ENCODE measurements around the gene C8A. TPM values are rescaled to one million over a fixed set of nuclear protein-coding genes. Genes with fewer than 3 reads are reported as not detected.

The C8A gene
- total RNA-seq, 1 experiment from 2014 or later: not detected

DNA sequence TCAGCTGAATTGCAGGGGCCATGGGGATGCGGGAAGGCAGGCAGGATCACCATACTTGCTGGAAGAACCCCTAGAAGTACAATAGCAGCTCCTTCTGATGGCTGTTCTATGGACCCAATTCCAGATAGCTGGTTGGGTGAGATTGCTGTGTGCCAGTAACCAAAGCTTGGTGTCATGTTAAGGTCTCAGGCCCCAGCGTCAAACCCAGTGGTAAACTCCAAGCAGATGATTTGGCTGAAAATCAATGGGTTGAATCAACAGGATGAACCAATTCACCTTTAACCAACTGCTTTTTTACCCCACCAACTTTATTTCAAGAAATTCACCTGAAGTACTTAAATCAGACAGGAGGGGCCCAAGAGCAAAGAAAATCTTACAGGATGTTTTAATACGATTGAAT lies 73.4 kb downstream of the C8A start:
- H3K27me3 ChIP-seq: no peaks in the 10 kb centered on the region

DNA sequence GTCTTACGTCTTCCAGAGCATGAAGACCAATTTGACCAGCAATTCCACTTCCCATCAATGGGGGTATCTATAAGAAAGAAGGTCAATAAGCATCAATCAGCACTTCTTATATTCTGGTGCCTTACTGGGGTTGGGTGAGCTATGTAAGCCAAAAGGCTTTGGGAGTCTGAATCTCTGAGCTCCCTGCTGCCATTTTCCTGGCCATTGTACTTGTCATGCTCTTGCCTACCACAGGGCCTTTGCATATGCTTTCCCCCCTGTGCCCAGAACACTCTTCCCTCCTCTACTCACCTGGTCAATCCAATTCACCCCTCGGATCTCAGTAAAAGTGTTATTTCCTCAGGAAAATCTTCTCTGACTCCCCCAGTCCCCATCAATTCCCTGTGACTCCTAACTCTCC lies 74.9 kb downstream of the C8A start:
- H3K27me3 ChIP-seq: no peaks in the 10 kb centered on the region
- H3K36me3 ChIP-seq: no peaks in the 10 kb centered on the region
- no peaks in the 10 kb centered on the region for H3K9me3 ChIP-seq
- H3K4me3 ChIP-seq: no peak overlapping the region
- no peak for DNase-seq

More for the DNA sequence above, 73.4 kb downstream of the C8A start:
- Histone ChIP-seq H3K9me3 (no peaks in the 10 kb centered on the region), H3K36me3 (no peaks in the 10 kb centered on the region), H3K4me3 (no peak overlapping the region)
- no peak for DNase-seq

DNA sequence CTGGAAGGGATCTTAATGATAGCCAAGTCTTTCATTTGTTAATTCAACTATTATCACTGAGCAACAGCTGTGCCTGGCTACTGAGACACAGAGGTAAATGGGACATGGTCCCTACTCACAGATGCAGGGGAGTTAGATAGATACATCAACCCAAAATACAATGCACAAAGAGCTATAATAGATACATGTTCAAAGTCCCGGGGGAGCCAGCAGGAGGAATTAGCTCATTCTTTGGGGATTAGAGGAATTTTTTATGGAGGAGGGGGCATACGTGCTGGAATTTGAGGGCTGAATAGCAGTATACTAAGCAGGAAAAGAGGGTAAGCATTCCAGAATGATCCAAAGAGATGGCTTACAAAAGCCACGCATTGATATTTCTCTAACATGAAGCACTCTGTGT lies 76.6 kb downstream of the C8A start:
- no peak for DNase-seq
- Histone ChIP-seq H3K4me3 (no peak overlapping the region), H3K9me3 (no peaks in the 10 kb centered on the region), H3K27me3 (no peaks in the 10 kb centered on the region; the same call in 1 of the 2 replicates), H3K36me3 (no peaks in the 10 kb centered on the region)

DNA sequence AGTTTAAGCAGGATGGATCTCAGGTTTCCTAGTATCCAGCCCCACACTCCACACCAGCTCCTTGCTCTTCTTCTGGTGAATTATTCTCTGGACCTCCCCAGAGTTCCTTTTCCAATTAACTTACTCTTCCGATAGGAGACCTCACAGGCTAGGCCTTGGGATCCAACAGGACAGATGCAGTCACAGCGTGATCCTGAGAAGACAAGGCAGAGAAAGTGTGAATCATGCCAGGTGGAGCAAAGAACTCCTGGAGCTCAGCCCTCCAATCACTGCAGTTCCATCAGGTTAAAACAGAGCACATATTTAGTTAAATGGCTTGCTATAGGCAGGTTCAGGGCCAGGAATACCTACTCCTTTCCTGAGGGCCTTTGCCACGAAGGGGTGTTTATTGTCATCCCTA lies 77.1 kb downstream of the C8A start:
- Histone ChIP-seq H3K36me3 (no peaks in the 10 kb centered on the region), H3K27me3 (no peaks in the 10 kb centered on the region; the same call in 1 of the 2 replicates), H3K9me3 (no peaks in the 10 kb centered on the region), H3K4me3 (no peak overlapping the region)
- DNase-seq: no peak

DNA sequence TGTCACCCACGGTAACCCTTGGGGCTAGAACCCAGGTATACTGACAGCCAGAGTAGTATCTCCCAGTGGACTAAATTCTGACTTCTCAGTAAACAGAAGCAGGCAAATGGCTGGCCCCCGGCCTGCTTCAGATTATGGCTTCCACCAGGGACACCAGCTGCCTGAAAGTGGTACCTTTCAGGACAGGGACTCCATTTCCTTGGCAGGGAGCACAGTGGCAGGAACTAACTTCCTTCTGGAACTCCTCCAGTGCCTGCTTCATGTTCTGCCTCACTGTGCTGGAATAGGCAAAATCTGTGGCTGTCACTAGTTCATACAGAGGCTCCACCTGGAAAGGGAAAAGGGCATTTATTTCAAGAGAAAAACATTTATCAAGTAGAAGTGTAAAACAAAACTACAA lies 78.6 kb downstream of the C8A start:
- Histone ChIP-seq H3K4me3 (no peak overlapping the region), H3K27me3 (no peaks in the 10 kb centered on the region; the same call in 1 of the 2 replicates)
- DNase-seq: no peak

DNA sequence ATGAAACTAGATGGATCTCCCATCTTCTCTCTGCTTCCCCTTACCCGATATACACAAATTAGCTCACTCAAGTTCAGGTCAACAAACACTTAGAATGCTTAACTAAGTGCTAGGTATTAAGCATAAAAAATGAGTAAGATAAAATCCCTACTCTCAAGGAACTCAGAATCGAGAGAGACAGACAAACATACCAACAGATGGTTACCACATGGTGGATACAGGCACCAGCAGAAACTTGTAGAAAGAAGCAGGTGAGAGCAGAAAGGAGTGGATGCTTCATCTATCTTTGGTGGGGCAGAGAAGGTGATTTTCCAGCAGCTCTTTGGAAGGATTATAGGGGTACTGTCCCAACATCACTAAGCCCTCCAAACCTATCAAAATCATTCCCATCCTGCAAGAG lies 79.0 kb downstream of the C8A start:
- no peak for DNase-seq
- Histone ChIP-seq H3K27me3 (no peaks in the 10 kb centered on the region; the same call in 1 of the 2 replicates), H3K9me3 (no peaks in the 10 kb centered on the region), H3K36me3 (no peaks in the 10 kb centered on the region), H3K4me3 (no peak overlapping the region)

More for the DNA sequence above, 78.6 kb downstream of the C8A start:
- no peaks in the 10 kb centered on the region for H3K36me3 ChIP-seq
- no peaks in the 10 kb centered on the region for H3K9me3 ChIP-seq

DNA sequence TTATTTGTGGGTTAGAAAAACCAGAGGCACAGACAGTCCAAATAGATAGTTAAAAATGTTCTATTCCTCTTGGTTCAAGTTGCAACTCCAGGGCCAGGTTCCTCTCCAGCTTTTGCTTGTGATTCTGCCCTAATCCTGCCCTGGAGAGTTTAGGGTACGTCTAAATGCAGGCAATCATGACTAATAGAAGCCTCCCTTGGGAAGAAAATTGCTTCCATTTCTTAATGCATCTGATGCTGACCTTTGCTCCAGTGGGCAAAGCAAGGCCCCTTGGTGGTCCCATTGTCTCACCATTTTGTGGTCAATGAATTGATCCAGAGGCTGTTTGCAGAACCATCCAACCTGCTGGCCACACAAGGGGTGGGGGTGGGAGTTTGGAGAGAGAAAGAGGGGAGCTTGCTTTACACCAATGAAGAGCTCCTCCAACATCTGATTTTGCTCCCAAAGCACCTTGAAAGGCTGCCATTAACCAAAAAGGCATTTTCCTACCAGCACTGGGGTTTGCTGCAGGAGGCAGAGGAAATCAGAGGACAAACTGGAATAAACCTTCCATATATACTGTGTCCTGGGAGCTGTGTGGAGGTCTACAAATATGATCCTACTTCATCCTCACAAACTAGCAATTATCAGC lies 79.9 kb downstream of the C8A start:
- no peaks in the 10 kb centered on the region for H3K36me3 ChIP-seq
- H3K9me3 ChIP-seq: no peaks in the 10 kb centered on the region
- DNase-seq: peak; percentile 18
- no peak overlapping the region for H3K4me3 ChIP-seq
- H3K27me3 ChIP-seq: no peaks in the 10 kb centered on the region; the same call in 1 of the 2 replicates

DNA sequence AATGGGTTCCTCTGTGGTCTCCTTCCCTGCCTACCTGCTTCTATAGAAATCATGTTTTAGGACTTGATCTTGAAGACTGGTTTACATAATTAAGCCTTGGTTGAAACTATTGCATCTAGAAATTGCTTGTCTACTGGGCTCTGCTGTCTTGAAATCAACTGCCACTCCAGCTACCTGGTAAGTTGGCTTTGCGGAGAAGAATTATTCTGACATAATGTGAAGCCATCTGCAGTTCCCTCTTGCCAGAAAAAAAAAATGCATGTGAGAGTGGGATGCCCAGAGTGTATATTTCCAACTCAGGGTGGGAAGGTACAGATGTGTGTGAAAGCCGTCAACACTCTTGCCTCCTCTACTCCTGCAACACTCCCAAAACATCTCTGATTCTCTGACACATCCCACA lies 84.0 kb downstream of the C8A start:
- Histone ChIP-seq H3K36me3 (no peaks in the 10 kb centered on the region), H3K9me3 (no peaks in the 10 kb centered on the region), H3K4me3 (no peak overlapping the region), H3K27me3 (no peaks in the 10 kb centered on the region; the same call in 1 of the 2 replicates)
- no peak for DNase-seq

DNA sequence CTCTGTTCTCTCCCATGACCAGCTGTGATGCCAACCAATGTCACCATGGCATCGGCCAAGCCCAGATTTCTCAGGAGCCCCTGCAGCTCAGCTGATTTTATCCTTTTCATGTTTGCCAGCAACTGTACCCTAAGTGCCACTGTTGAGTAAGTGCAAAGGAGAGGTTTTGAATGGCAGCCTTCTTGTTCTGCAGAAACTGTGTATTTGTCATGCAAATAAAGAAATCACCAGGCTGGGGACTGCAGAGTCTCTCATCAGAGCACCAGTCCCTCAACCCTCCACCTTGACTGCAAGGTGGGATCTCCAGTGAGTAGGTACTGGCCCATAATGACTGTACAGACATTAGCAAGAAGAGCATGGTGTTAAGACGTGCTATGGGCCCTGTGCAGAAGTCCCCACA lies 84.6 kb downstream of the C8A start:
- Histone ChIP-seq H3K36me3 (no peaks in the 10 kb centered on the region), H3K4me3 (no peak overlapping the region), H3K27me3 (no peaks in the 10 kb centered on the region; the same call in 1 of the 2 replicates), H3K9me3 (no peaks in the 10 kb centered on the region)
- DNase-seq: no peak

DNA sequence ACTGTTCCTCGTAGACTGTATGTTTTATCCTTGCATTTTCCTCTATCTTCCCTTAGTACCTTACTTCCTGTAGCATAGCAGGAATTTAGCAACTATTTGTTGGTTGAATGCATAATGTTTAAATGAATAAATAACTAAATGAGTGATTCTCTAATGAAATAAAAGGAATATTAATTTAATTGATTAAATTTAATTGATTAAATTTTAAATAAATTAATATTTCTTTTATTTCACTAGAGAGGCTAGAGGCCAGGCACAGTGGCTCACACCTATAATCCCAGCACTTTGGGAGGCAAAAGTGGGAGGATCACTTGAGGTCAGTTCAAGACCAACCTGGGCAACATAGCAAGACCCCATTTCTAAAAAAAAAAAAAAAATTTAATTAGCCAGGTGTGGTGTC lies 85.4 kb downstream of the C8A start:
- H3K4me3 ChIP-seq: no peak overlapping the region
- no peaks in the 10 kb centered on the region for H3K9me3 ChIP-seq
- no peaks in the 10 kb centered on the region for H3K36me3 ChIP-seq
- H3K27me3 ChIP-seq: no peaks in the 10 kb centered on the region; the same call in 1 of the 2 replicates
- no peak for DNase-seq

DNA sequence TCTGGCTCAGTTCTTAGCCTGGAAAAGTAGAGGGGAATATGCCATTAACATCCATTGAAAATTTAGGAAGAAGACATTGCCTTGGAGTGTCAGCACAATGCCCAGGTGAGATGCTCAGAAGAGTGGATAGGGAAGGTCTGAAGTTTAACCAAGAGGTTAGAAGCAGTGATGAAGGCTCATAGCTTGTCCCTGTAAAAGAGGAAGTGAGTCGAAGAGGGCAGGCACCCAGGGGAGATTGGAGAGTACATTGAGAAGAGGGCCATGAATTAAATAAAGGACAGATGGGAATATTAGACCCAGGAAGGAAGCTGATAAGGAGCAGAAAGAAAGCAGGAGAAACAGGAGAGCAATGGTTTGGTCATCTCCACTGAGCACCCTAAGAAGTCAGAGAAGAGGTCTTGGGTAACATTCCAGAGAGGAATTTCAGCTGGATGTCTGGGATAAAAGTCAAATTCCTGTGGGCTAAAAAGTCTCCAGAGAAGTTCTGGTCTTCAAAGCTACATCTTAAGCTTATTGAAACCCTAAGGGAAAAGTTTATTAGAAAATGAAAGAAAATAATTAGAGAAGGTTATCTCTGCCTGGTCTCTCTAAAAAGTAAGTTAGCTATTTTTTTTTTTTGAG lies 93.9 kb downstream of the C8A start:
- Histone ChIP-seq H3K4me3 (no peak overlapping the region), H3K27me3 (no peaks in the 10 kb centered on the region), H3K36me3 (no peaks in the 10 kb centered on the region), H3K9me3 (no peaks in the 10 kb centered on the region)
- no peak for DNase-seq

DNA sequence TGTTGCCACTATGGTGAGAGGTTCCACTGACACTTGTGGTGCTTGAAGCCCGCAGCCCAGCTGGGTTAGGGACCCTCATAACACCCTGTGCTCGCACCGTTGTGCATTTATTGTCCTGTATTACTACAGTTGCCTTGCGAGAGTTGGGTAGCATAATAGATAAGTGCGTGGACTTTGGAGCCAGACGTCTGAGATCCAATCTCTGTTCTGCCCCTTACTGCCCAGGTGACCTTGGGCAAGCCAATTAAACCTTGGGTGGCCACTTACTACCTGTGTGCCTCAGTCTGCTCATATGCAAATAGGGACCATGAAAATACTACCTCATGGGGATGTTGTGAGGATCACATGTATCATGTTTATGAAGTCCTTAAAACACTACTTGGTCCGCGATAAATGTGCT lies 97.9 kb downstream of the C8A start:
- no peak for DNase-seq
- no peaks in the 10 kb centered on the region for H3K36me3 ChIP-seq
- H3K27me3 ChIP-seq: no peaks in the 10 kb centered on the region
- no peaks in the 10 kb centered on the region for H3K9me3 ChIP-seq
- no peak overlapping the region for H3K4me3 ChIP-seq

DNA sequence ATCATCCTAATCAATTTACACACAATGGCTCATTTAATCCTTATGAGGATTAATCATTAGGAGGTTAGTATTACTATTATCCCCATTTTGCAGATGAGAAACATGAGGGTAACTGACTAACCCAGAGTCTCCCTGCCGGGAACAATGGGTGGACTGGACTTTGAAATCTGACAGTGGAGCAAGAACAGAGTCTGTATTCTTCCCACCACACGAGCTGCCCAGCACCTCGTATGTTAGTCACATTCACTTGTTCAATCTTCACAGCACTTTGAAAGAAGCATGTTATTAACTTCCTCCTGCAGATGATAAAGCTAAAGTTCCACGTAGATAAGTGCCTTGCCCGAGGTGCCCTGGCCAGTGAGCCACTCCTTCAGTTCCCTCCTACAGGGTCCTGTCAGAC lies 98.8 kb downstream of the C8A start:
- DNase-seq: no peak
- no peaks in the 10 kb centered on the region for H3K27me3 ChIP-seq
- no peaks in the 10 kb centered on the region for H3K9me3 ChIP-seq
- no peaks in the 10 kb centered on the region for H3K36me3 ChIP-seq
- H3K4me3 ChIP-seq: no peak overlapping the region

DNA sequence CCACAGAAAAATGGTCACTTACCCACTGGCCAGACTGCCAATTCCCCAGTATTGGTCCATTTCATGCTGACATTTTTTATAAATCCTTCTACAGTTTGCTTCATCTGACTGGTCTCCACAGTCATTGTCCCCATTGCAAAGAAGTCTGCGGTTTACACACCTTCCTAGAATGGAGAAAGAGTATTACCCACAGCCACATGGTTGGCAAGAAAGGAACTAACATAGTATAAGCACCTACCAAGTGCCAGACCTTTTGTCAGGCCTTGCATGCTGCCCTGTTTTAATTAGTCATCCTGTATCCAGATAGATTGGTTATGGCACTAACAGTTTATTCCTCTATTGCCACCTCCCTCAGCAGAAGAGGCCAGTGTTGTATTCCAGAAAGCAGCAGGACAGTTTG lies 100.1 kb downstream of the C8A start:
- no peaks in the 10 kb centered on the region for H3K27me3 ChIP-seq
- no peaks in the 10 kb centered on the region for H3K36me3 ChIP-seq
- no peak for DNase-seq
- H3K4me3 ChIP-seq: no peak overlapping the region
- H3K9me3 ChIP-seq: no peaks in the 10 kb centered on the region

DNA sequence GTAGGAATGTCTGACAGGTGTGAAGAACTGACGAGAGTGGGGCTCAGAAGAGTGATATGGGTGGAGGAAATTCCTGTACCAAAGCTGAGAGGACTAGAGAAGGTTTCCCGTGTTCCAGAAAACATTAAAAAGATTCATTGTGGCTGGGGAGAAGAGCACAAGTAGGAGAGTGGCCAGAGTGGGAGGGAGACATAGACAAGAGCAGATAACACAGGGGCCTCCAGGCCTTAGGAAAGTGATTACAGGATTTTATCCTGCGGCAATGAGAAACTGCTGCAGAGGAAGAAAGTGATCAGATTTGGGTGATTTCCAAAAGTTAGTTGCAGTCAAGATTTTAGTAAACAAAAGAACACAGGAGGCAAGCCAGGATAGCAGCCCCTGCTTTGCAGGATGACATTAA lies 103.3 kb downstream of the C8A start:
- Histone ChIP-seq H3K36me3 (no peaks in the 10 kb centered on the region), H3K9me3 (no peaks in the 10 kb centered on the region), H3K4me3 (no peak overlapping the region), H3K27me3 (no peaks in the 10 kb centered on the region)
- DNase-seq: no peak

DNA sequence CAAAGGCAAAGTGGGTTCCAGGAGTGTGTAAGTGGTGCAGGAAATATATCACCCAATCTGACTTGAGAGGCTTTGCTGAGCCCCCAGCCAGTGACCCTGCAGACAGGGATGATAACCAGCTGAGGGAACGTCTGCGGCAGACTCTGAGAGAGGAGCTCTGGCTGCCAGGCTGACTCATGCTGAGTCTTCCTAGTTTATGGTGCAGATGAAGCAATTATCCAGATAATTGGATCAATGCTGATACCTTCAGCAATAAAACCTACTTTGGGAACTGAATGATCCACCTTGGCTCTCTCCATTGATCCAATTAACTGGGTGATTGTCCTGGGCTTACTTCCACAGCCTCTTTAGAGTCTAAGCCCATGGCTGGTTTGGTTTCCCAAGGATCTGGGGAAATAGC lies 103.9 kb downstream of the C8A start:
- Histone ChIP-seq H3K4me3 (no peak overlapping the region), H3K9me3 (no peaks in the 10 kb centered on the region), H3K27me3 (no peaks in the 10 kb centered on the region), H3K36me3 (no peaks in the 10 kb centered on the region)
- DNase-seq: peak; percentile 80

DNA sequence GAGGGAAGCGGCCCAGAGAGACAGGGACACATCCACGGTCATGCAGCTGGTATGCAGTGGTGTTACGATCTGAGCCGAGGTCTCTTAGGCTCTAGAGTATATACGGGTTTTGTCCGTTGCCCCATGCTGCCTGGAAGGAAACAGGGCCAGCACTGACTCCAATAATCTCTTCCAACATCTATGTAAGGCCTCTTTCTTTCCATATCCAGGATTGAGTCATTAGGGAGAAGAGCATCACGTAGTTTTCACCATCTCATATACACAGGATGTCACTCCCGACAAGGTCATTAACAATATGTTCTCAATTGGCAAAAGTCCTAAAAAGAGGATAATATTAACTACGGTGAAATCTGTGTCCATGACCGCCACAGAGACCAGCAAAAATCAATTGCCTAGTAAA lies 106.8 kb downstream of the C8A start:
- no peak for DNase-seq
- H3K27me3 ChIP-seq: no peaks in the 10 kb centered on the region
- no peaks in the 10 kb centered on the region for H3K36me3 ChIP-seq
- H3K9me3 ChIP-seq: no peaks in the 10 kb centered on the region
- H3K4me3 ChIP-seq: no peak overlapping the region

DNA sequence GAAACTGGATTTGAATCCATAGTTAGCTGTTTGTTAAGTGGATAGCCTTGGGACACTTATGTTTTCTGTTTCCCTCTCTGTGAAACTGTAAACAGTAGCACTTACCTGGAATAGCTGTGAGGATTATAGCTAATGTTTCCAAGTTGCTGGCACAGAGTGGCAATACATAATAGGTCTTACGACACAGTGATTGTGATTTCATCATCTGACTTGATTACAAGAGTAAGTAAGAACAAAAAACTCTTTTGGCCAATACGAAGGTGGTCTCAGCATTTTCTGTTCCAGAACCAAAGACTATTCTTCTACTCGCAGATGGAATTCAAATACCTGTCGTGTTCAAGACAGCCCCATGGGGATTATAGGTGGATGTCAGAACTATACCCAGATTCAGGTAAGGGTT lies 109.1 kb downstream of the C8A start:
- Histone ChIP-seq H3K27me3 (no peaks in the 10 kb centered on the region), H3K36me3 (no peaks in the 10 kb centered on the region), H3K4me3 (no peak overlapping the region), H3K9me3 (no peaks in the 10 kb centered on the region)
- DNase-seq: no peak
